Measurements from ENCODE around the gene KRT5.

DNA sequence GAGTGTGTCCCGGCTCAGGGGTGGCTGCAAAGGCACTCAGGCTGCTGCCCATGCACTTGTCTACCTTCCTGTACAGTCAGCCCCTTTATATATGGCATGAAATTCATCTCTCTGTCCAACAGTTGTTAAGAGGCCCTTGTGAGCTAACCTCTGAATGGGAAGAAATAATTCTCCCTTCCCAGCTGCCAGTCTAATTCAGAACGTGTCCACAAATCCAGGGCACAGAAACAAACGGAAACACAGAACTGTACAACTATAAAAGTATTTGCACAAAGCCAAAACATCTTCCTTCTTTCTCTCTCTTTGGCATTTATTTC, 849 bp downstream of the KRT5 start:
- no peak for TF ChIP-seq POLR2A (IDR thresholded peaks at IDR 0.05)
- TF ChIP-seq, protein P1, sequence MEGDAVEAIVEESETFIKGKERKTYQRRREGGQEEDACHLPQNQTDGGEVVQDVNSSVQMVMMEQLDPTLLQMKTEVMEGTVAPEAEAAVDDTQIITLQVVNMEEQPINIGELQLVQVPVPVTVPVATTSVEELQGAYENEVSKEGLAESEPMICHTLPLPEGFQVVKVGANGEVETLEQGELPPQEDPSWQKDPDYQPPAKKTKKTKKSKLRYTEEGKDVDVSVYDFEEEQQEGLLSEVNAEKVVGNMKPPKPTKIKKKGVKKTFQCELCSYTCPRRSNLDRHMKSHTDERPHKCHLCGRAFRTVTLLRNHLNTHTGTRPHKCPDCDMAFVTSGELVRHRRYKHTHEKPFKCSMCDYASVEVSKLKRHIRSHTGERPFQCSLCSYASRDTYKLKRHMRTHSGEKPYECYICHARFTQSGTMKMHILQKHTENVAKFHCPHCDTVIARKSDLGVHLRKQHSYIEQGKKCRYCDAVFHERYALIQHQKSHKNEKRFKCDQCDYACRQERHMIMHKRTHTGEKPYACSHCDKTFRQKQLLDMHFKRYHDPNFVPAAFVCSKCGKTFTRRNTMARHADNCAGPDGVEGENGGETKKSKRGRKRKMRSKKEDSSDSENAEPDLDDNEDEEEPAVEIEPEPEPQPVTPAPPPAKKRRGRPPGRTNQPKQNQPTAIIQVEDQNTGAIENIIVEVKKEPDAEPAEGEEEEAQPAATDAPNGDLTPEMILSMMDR (IDR thresholded peaks at IDR 0.05): no peak

Measured in Peyer's patch (tissue), 4 donors.